Measurements from ENCODE around the gene FOXO3. TPM values are rescaled to one million over a fixed set of nuclear protein-coding genes. Genes with fewer than 3 reads are reported as not detected.
A peak's percentile ranks its signal among the peaks of the same experiment; 100 is the strongest.

The FOXO3 gene
- total RNA-seq, 2 donors from 2014 or later = 16.4 to 20.3 TPM

DNA sequence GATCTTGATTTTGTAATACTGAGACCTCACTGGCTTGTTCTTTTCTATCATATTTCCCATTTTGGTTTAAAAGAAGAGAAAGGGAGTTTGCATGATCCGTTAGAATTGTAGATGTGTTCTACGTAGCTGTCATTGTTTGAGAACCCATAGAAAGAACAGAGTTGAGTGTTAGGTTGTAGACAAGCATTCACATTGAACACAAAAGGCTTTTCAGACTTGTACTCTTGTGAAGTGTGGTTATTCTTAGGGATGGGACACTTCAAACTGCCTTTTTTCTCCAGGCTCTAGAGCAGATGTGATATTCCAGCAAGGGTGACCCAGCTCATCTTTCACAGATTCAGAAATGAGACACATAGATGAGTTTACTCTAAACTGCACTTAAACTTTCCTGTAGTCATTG lies 19.9 kb downstream of the FOXO3 start:
- TF ChIP-seq, protein P1, sequence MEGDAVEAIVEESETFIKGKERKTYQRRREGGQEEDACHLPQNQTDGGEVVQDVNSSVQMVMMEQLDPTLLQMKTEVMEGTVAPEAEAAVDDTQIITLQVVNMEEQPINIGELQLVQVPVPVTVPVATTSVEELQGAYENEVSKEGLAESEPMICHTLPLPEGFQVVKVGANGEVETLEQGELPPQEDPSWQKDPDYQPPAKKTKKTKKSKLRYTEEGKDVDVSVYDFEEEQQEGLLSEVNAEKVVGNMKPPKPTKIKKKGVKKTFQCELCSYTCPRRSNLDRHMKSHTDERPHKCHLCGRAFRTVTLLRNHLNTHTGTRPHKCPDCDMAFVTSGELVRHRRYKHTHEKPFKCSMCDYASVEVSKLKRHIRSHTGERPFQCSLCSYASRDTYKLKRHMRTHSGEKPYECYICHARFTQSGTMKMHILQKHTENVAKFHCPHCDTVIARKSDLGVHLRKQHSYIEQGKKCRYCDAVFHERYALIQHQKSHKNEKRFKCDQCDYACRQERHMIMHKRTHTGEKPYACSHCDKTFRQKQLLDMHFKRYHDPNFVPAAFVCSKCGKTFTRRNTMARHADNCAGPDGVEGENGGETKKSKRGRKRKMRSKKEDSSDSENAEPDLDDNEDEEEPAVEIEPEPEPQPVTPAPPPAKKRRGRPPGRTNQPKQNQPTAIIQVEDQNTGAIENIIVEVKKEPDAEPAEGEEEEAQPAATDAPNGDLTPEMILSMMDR (conservative IDR thresholded peaks at IDR 0.05) = no peak
- no peak overlapping the region for H3K9ac ChIP-seq (ENCODE audit: extremely low read depth, low read length, poor library complexity, severe bottlenecking)
- no peaks in the 10 kb centered on the region for H3K4me1 ChIP-seq (ENCODE audit: control insufficient read depth, insufficient read depth, low read length)
- no peaks in the 10 kb centered on the region for H3K27me3 ChIP-seq (ENCODE audit: control insufficient read depth, insufficient read depth, low read length, poor library complexity, severe bottlenecking)
- 79 to 96% methylated on average over 2 of the region's 2 CpGs for WGBS, 2 experiments (ENCODE audit: insufficient coverage in 1 of 2, insufficient read length in 1 of 2)
- peaks cover 15% of the 10 kb centered on the region for H3K36me3 Mint-ChIP-seq (ENCODE audit: low read depth)
- DNase-seq = no peak
- no peak overlapping the region for H3K27ac Mint-ChIP-seq
- H3K9me3 Mint-ChIP-seq = no peaks in the 10 kb centered on the region
- no peak overlapping the region for H3K27ac ChIP-seq (ENCODE audit: low read depth, low read length)
- H3K27me3 Mint-ChIP-seq (ENCODE audit: insufficient read depth) = no peaks in the 10 kb centered on the region
- peaks cover 18% of the 10 kb centered on the region for H3K4me1 Mint-ChIP-seq
- H3K9me3 ChIP-seq (ENCODE audit: control insufficient read depth, low read length) = no peaks in the 10 kb centered on the region
- H3K4me3 ChIP-seq (ENCODE audit: low read length) = no peak overlapping the region
- H3K36me3 ChIP-seq (ENCODE audit: control insufficient read depth, insufficient read depth, low read length) = peaks cover under 1% of the 10 kb centered on the region
- no peak overlapping the region for H3K4me3 Mint-ChIP-seq

DNA sequence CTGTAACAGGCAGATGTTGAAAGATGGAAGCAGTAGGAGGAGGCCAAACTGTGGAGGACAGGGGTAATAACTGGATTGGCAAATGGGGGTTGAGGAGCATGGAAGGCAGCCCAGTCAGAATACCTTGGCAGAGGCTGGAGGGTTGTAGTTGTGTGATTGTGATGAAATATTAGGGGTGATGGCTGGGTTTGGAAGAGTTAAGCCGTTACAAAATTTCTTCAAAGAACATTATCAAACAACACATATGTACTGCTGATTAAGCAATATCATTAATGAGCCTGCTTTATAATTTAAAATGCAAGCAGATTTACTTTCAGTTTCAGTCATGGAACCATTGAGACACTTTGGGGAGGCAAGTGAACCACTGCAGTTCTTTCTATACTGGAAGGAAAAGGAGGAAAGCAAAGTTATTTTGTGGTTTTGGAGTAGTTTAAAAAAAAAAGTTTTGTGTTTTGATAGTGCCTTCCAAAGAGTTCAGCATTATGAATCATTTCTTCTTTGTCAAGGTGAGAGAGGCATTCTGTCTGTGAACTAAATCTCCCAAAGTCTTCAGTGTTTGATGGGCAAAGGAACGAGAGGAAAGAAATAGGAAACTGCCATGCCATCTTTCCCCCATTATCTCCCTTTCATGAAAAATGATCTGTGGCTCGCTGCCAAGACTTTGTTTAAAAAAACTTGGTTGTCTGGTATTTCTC lies 20.7 kb downstream of the FOXO3 start:
- no peak overlapping the region for H3K9ac ChIP-seq (ENCODE audit: extremely low read depth, low read length, poor library complexity, severe bottlenecking)
- TF ChIP-seq, protein P1 (conservative IDR thresholded peaks at IDR 0.05) = no peak
- Mint-ChIP-seq H3K4me3 (no peak overlapping the region), H3K27me3 (ENCODE audit: insufficient read depth) (no peaks in the 10 kb centered on the region), H3K27ac (no peak overlapping the region), H3K4me1 (peaks cover 19% of the 10 kb centered on the region), H3K9me3 (no peaks in the 10 kb centered on the region), H3K36me3 (ENCODE audit: low read depth) (peaks cover 15% of the 10 kb centered on the region)
- WGBS, 2 experiments (ENCODE audit: insufficient coverage in 1 of 2, insufficient read length in 1 of 2) = 98% methylated on average over 3 of the region's 3 CpGs; no CpG with 5 or more reads in 1 of the 2 experiments
- DNase-seq = no peak
- no peaks in the 10 kb centered on the region for H3K9me3 ChIP-seq (ENCODE audit: control insufficient read depth, low read length)
- no peaks in the 10 kb centered on the region for H3K36me3 ChIP-seq (ENCODE audit: control insufficient read depth, insufficient read depth, low read length)
- H3K27ac ChIP-seq (ENCODE audit: low read depth, low read length) = no peak overlapping the region
- H3K4me3 ChIP-seq (ENCODE audit: low read length) = no peak overlapping the region
- no peaks in the 10 kb centered on the region for H3K27me3 ChIP-seq (ENCODE audit: control insufficient read depth, insufficient read depth, low read length, poor library complexity, severe bottlenecking)
- H3K4me1 ChIP-seq (ENCODE audit: control insufficient read depth, insufficient read depth, low read length) = no peaks in the 10 kb centered on the region

DNA sequence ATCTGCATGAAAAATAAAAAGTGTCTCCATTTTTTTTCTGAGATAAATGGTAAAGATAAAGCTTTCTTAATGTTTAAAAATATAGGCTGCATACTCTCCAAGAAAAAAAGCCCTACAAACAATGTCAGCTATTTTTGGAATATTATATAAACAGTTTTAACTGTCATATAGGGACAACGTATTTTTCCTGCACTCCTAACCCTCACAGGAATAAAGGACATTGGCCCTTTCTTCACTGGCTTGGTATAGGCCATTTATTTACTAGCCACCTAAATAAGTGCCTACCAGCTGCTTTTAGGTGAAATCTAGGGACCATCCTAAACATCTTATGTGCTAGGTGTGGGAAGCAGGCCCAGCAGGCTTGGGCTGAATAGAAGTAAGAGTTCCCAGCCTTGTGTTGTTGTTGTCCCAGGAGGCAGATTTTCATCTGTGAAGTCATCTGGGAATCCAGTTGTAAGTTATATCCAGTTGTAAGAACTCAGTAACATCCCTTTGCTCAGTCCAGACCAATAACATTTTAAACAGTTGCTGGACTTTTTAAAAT lies 21.3 kb downstream of the FOXO3 start:
- H3K9me3 ChIP-seq (ENCODE audit: control insufficient read depth, low read length) = no peaks in the 10 kb centered on the region
- H3K27ac ChIP-seq (ENCODE audit: low read depth, low read length) = no peak overlapping the region

More for the DNA sequence above, 21.3 kb downstream of the FOXO3 start:
- Histone ChIP-seq H3K9ac (ENCODE audit: extremely low read depth, low read length, poor library complexity, severe bottlenecking) (no peak overlapping the region), H3K4me3 (ENCODE audit: low read length) (no peak overlapping the region), H3K27me3 (ENCODE audit: control insufficient read depth, insufficient read depth, low read length, poor library complexity, severe bottlenecking) (no peaks in the 10 kb centered on the region), H3K36me3 (ENCODE audit: control insufficient read depth, insufficient read depth, low read length) (no peaks in the 10 kb centered on the region), H3K4me1 (ENCODE audit: control insufficient read depth, insufficient read depth, low read length) (no peaks in the 10 kb centered on the region)
- no peak overlapping the region for H3K4me3 Mint-ChIP-seq
- DNase-seq = no peak
- H3K4me1 Mint-ChIP-seq = peaks cover 21% of the 10 kb centered on the region
- peak overlapping the region; percentile 19 for H3K27ac Mint-ChIP-seq
- H3K27me3 Mint-ChIP-seq (ENCODE audit: insufficient read depth) = no peaks in the 10 kb centered on the region
- peaks cover 15% of the 10 kb centered on the region for H3K36me3 Mint-ChIP-seq (ENCODE audit: low read depth)
- TF ChIP-seq, protein P1 (conservative IDR thresholded peaks at IDR 0.05) = no peak
- 86% methylated on average over 1 of the region's 1 CpG for WGBS, 2 experiments (ENCODE audit: insufficient coverage in 1 of 2, insufficient read length in 1 of 2)
- no peaks in the 10 kb centered on the region for H3K9me3 Mint-ChIP-seq
